ENCODE measurements around the gene GRAP2.
"Not testable (repeated sequence)": the region's sequence is repeated elsewhere in the genome, so short reads cannot be mapped to it uniquely, and the experiment has no call there.

DNA sequence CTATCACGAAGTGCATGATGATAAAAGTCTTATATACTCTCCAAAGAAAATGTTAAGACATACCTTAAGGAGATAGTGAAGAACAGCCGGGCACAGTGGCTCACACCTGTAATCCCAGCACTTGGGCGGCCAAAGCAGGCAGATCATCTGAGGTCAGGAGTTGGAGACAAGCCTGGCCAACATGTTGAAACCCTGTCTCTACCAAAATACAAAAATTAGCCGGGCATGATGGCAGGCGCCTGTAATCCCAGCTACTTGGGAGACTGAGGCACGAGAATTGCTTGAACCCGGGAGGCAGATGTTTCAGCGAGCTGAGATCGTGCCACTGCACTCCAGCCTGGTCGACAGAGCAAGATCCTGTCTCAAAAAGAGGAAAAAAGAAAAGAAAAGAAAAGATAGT, 3.1 kb downstream of the GRAP2 start:
- not testable (repeated sequence) for TF ChIP-seq CTCF, EZH2phosphoT487, EZH2 (IDR thresholded peaks at IDR 0.05)

Data from neural progenitor cell (in vitro differentiated cells).